Stomach smooth muscle (tissue), 2 donors: ENCODE measurements around the gene INTS7.

Experiments
- H3K27ac ChIP-seq: one replicate; pipeline ENCODE4 v1.7.0; 2013; ENCODE audit warnings: mild to moderate bottlenecking, low read length, inconsistent platforms
- H3K27me3 ChIP-seq, 2 donors: one replicate each; pipeline ENCODE4 v1.7.0; 2013; ENCODE audit warnings: low read length in 2 of 2; ENCODE audit not compliant: insufficient read depth in 2 of 2, control insufficient read depth in 1 of 2
- H3K36me3 ChIP-seq, 2 donors: one replicate each; pipeline ENCODE4 v1.7.0; 2013; ENCODE audit warnings: low read length in 2 of 2; ENCODE audit not compliant: control insufficient read depth in 2 of 2, insufficient read depth in 2 of 2
- H3K4me1 ChIP-seq: one replicate; pipeline ENCODE4 v1.7.0; 2013; ENCODE audit warnings: low read length; ENCODE audit not compliant: control insufficient read depth, insufficient read depth
- H3K4me3 ChIP-seq, 2 donors: one replicate each; pipeline ENCODE4 v1.7.0; 2013; ENCODE audit warnings: low read length in 2 of 2
- H3K9ac ChIP-seq, 2 donors: one replicate each; pipeline ENCODE4 v1.7.0; 2013; ENCODE audit warnings: low read length in 2 of 2, mild to moderate bottlenecking in 1 of 2
- H3K9me3 ChIP-seq, 2 donors: one replicate each; pipeline ENCODE4 v1.7.0; 2013; ENCODE audit warnings: low read length in 2 of 2; ENCODE audit not compliant: control insufficient read depth in 2 of 2
- donor health status: healthy.
- donor health status: Pancreatic carcinoma.

Gene INTS7

GRCh38 chr1:212062832-212063438 is 27.6 kb upstream of the INTS7 start:
- Histone ChIP-seq H3K27me3 (no peaks in the 10 kb centered on the region), H3K4me1 (no peaks in the 10 kb centered on the region), H3K9me3 (no peaks in the 10 kb centered on the region), H3K36me3 (no peaks in the 10 kb centered on the region), H3K9ac (no peak overlapping the region), H3K27ac (no peak overlapping the region), H3K4me3 (no peak overlapping the region)

- Histone ChIP-seq H3K9me3 (no peaks in the 10 kb centered on the region), H3K27ac (no peak overlapping the region), H3K27me3 (no peaks in the 10 kb centered on the region), H3K4me1 (no peaks in the 10 kb centered on the region), H3K9ac (no peak overlapping the region), H3K4me3 (no peak overlapping the region), H3K36me3 (no peaks in the 10 kb centered on the region)
These were observed 25.5 kb upstream of the INTS7 start for GRCh38 chr1:212060632-212061472.

- Histone ChIP-seq H3K4me3 (no peak overlapping the region), H3K4me1 (no peaks in the 10 kb centered on the region)
These were observed 20.0 kb upstream of the INTS7 start for GRCh38 chr1:212055333-212055732.

GRCh38 chr1:212053993-212054392 is 18.6 kb upstream of the INTS7 start:
- H3K4me1 ChIP-seq, result no peaks in the 10 kb centered on the region
- no peak overlapping the region for H3K27ac ChIP-seq
- H3K36me3 ChIP-seq, result no peaks in the 10 kb centered on the region
- no peak overlapping the region for H3K4me3 ChIP-seq
- H3K27me3 ChIP-seq, result no peaks in the 10 kb centered on the region
- H3K9me3 ChIP-seq, result no peaks in the 10 kb centered on the region
- no peak overlapping the region for H3K9ac ChIP-seq

More at GRCh38 chr1:212055333-212055732, 20.0 kb upstream of the INTS7 start:
- no peak overlapping the region for H3K27ac ChIP-seq
- H3K36me3 ChIP-seq, result no peaks in the 10 kb centered on the region
- no peaks in the 10 kb centered on the region for H3K9me3 ChIP-seq
- no peak overlapping the region for H3K9ac ChIP-seq
- H3K27me3 ChIP-seq, result no peaks in the 10 kb centered on the region

- Histone ChIP-seq H3K4me3 (no peak overlapping the region), H3K9ac (no peak overlapping the region), H3K27me3 (no peaks in the 10 kb centered on the region), H3K4me1 (no peaks in the 10 kb centered on the region), H3K36me3 (no peaks in the 10 kb centered on the region), H3K9me3 (no peaks in the 10 kb centered on the region), H3K27ac (no peak overlapping the region)
These were observed 10.6 kb upstream of the INTS7 start for GRCh38 chr1:212045981-212046380.

GRCh38 chr1:212044851-212045250 is 9.5 kb upstream of the INTS7 start:
- H3K9me3 ChIP-seq, result no peaks in the 10 kb centered on the region
- no peak overlapping the region for H3K9ac ChIP-seq

GRCh38 chr1:212042436-212042835 is 7.1 kb upstream of the INTS7 start:
- no peak overlapping the region for H3K4me3 ChIP-seq
- H3K4me1 ChIP-seq, result no peaks in the 10 kb centered on the region
- H3K36me3 ChIP-seq, result no peaks in the 10 kb centered on the region

More at GRCh38 chr1:212044851-212045250, 9.5 kb upstream of the INTS7 start:
- Histone ChIP-seq H3K27me3 (no peaks in the 10 kb centered on the region), H3K4me1 (no peaks in the 10 kb centered on the region), H3K27ac (no peak overlapping the region), H3K4me3 (no peak overlapping the region), H3K36me3 (no peaks in the 10 kb centered on the region)

GRCh38 chr1:212040629-212041412 is 5.5 kb upstream of the INTS7 start:
- Histone ChIP-seq H3K36me3 (no peaks in the 10 kb centered on the region), H3K9me3 (no peaks in the 10 kb centered on the region), H3K27me3 (no peaks in the 10 kb centered on the region), H3K27ac (no peak overlapping the region), H3K4me3 (no peak overlapping the region), H3K4me1 (peaks cover 3% of the 10 kb centered on the region), H3K9ac (no peak overlapping the region)

More at GRCh38 chr1:212042436-212042835, 7.1 kb upstream of the INTS7 start:
- H3K27me3 ChIP-seq, result no peaks in the 10 kb centered on the region
- no peak overlapping the region for H3K27ac ChIP-seq
- H3K9me3 ChIP-seq, result no peaks in the 10 kb centered on the region
- H3K9ac ChIP-seq, result no peak overlapping the region

GRCh38 chr1:212039622-212040021 is 4.3 kb upstream of the INTS7 start:
- H3K36me3 ChIP-seq, result no peaks in the 10 kb centered on the region
- no peaks in the 10 kb centered on the region for H3K9me3 ChIP-seq
- peaks cover 5% of the 10 kb centered on the region for H3K4me1 ChIP-seq
- H3K27me3 ChIP-seq, result no peaks in the 10 kb centered on the region
- no peak overlapping the region for H3K4me3 ChIP-seq
- no peak overlapping the region for H3K27ac ChIP-seq
- H3K9ac ChIP-seq, result no peak overlapping the region

GRCh38 chr1:212037900-212038299 is 2.5 kb upstream of the INTS7 start:
- no peaks in the 10 kb centered on the region for H3K36me3 ChIP-seq
- no peak overlapping the region for H3K27ac ChIP-seq
- no peak overlapping the region for H3K9ac ChIP-seq
- H3K9me3 ChIP-seq, result no peaks in the 10 kb centered on the region
- peaks cover 5% of the 10 kb centered on the region for H3K4me1 ChIP-seq
- H3K4me3 ChIP-seq, result no peak overlapping the region
- H3K27me3 ChIP-seq, result no peaks in the 10 kb centered on the region
